GM21360 (cell line): Measurements from ENCODE around the gene PRKAG2.

Experiments
- ATAC-seq: cut with Tn5 transposase; IDR thresholded peaks from one replicate; pipeline ENCODE4 v1.9.1; 2021; ENCODE audit warnings: mild to moderate bottlenecking, moderate library complexity; ENCODE audit not compliant: unreplicated experiment

The PRKAG2 gene

GRCh38 chr7:151665368-151665767 is 211.5 kb downstream of the PRKAG2 start:
- no peak for ATAC-seq

DNA sequence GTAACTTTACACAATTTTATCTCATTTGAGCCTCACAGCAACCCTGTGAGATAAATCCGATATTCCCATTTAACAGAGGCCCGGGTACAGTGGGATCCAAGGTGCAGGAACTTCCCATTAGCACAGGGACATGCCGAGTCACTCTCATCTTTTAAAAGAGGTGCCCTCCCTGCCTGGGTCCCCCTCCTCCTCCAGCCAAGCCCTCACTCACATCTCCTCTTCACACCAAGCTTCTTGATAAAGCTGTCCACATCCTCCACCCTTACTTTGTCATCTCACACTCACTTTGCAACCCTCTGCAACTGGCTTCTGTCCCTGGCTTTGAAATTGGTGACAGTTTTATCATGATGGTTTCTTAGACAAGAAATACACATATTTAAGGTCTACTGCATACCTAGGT is 212.6 kb downstream of the PRKAG2 start:
- no peak for ATAC-seq

DNA sequence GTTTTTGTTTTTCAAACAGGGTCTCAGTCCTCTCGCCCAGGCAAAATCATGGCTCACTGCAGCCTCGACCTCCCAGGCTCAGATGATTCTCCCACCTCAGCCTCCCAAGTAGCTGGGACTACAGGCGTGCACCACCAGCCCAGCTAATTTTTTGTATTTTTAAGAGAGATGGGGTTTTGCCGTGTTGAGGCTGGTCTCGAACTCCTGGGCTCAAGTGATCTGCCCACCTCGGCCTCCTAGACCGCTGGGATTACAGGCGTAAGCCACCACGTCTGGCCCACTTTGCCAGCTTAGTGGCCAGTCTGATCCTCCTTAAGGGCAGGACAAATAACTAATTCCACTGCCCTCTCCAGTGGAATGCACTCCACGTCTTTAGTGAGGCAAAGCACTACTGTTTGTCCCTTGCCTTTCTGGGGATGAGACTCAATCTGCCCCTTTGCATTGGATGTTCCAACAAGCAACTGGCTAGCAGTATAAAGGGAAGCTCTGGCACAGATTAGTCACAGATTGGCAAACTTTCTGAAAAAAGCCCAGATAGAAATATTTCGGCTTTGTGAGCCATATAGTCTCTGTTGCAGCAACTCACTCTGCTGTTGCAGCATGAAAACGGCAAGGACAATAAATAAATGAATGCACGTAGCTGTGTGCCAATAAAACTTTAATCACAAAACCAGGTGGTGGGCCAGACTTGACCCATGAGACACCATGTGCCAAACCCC is 213.4 kb downstream of the PRKAG2 start:
- no peak for ATAC-seq

GRCh38 chr7:151662251-151662826 is 214.6 kb downstream of the PRKAG2 start:
- no peak for ATAC-seq

- no peak for ATAC-seq
Observed at GRCh38 chr7:151661587-151661986, 215.3 kb downstream of the PRKAG2 start.

- no peak for ATAC-seq
Observed at GRCh38 chr7:151660141-151660540, 216.8 kb downstream of the PRKAG2 start.

DNA sequence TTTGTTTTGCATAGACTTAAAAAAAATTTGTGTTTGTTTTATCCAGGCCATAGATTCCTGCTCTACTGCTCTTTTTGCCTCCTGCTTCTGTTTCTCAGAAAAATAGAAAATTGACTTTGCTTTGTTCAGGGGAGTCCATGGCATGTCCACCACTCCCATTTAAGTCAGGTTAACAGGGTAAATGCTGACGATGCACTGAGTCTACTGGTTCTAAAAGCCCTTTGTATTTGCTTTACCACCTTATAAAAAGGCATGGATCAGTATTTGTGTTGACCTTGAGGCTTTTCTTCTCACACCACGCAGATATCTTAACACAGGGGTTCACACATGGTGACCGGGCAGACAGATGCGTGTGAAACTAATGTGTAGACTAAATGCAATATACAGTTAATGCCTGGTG is 217.7 kb downstream of the PRKAG2 start:
- no peak for ATAC-seq

DNA sequence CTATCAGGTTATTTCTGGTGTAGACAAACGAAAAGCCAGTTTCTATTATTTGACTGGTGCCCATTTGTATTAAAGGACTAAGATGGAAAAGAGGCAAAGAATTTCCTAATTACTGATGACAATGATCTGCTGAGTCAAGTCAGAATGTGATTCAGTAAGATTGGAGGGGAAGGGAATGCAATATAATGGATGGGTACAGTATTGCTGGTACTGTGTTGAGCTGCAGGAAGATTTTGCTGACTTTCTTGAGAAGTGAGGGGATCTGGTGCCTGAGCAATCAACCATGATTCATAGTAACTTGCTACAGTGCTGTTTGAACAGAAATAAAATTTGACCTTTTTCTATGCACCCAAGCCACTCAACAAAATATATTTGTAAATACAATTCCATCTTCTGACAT is 218.1 kb downstream of the PRKAG2 start:
- no peak for ATAC-seq

GRCh38 chr7:151657173-151657572 is 219.7 kb downstream of the PRKAG2 start:
- ATAC-seq = no peak

- no peak for ATAC-seq
Observed at GRCh38 chr7:151655555-151655954, 221.4 kb downstream of the PRKAG2 start.

GRCh38 chr7:151652111-151652510 is 224.8 kb downstream of the PRKAG2 start:
- ATAC-seq = no peak

DNA sequence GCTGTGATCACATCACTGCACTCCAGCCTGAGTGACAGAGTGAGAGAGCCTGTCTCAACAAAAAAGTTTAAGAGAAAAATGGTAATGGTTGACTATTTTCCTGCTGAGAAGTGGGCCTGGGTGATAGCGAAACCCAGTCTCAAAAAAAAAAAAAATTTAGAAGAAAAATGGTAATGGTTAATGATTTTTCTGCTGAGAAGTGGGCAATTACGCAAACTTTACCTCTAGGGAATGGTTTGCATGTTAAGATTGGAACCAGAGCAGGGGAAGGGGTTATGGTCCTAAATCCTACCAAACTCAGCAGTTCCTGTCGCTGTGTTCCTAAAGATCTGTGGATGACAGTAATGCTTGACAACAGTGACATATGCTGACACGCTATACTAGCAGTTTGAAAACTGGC is 226.8 kb downstream of the PRKAG2 start:
- ATAC-seq = no peak

DNA sequence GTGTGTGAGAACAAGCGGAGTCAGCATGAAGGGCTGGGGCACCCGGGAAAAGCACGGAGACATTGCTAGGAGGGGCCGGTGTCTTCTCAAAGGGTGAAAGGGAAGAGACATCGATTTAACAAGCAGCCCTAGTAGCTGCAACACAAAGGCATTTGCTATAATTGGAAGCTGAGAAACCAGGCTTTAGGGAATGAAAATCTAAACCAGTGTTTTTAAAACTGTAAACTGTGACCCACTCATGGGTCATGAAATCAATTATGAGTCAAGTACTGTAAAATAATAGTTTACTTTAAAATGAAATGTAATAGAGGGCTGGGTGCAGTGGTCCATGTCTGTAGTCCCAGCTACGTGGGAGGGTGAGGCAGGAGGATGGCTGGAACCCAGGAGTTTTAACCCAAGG is 228.5 kb downstream of the PRKAG2 start:
- no peak for ATAC-seq

DNA sequence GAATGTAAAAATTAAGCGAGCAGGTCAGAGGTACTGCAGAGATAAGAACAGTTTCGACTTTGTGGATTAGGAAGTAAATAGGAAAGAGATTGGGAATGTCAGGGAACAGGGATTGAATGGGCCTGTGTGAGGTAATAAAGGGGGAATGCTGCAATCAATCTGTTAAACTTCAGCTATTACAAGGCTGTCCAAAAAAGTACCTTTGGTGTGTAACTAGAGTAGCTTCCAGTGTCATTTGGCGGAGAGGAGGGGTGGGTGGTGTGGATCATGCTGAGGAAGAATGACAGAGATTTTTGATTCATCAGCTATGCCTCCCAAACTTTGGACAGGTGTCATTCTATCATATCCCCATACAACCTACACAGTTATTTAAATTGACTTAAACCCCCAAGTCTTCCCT is 229.0 kb downstream of the PRKAG2 start:
- ATAC-seq = no peak

- no peak for ATAC-seq
Observed at GRCh38 chr7:151647006-151647405, 229.9 kb downstream of the PRKAG2 start.

DNA sequence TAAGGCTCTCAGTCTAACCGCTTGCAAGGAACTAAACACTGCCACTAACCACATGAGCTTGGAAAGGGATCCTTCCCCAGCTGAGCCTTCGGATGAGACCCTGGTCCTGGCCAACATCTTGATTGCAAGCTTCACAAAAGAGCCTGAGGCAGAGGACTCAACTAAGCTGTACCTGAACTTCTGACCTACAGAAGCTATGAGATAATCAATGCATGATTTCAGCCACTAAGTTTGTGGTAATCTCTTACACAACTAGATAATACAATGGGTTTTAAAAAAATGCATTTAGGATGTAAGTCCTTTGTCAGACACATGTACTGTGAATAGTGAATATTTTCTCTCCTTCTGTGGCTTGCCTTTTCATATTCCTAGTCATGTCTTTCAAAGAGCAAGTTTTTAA is 231.6 kb downstream of the PRKAG2 start:
- ATAC-seq = no peak

GRCh38 chr7:151644554-151644953 is 232.4 kb downstream of the PRKAG2 start:
- no peak for ATAC-seq

DNA sequence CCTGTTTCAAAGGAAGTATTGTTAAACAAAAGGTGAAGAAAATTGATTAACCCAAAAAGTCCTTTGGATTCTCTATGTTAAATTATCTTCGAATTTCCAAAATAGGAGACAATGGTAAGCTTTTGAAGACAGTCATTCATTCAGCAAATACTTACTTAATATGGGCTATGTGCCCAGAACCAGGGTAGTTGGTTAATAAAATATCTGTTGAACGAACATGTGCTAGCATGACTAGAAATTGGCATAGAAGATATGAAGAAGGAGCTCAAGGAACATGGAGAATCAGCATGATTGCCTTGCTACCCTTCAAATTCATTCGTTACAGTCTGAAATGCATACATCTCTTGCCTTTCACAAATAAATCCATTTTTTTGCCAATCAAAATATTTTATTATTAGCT is 234.2 kb downstream of the PRKAG2 start:
- no peak for ATAC-seq

- ATAC-seq = no peak
Observed at GRCh38 chr7:151641587-151641986, 235.3 kb downstream of the PRKAG2 start.

DNA sequence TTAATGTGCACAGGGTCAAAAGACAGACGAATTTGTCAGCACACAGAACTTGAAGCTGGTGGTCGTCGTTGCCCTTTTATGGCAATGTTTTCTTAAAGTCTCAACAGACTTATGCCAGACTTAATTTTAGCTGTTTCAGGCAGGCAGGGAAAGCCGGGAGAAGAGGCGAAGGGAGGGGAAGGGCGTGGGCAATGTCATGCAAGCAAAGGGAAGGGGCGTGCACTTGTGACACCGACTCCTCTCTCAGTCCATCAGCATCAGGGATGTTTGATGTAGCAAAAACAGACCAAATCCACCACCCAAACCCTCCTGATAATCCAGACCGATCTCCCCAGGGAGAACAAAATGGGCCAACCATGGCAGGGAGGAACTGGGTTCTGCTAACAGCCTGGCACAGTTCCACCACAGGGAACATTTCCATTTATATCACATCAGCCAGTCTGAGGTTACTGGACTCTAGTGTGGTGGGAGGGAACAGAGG is 239.1 kb downstream of the PRKAG2 start:
- no peak for ATAC-seq

- ATAC-seq = no peak
Observed at GRCh38 chr7:151634643-151635042, 242.3 kb downstream of the PRKAG2 start.

- ATAC-seq = no peak
Observed at GRCh38 chr7:151633516-151633812, 243.5 kb downstream of the PRKAG2 start.
